HG02571 (cell line): ENCODE results near the gene SLC5A9.
"Not testable (repeated sequence)": the region's sequence is repeated elsewhere in the genome, so short reads cannot be mapped to it uniquely, and the experiment has no call there.

Source experiments
- ATAC-seq: cut with Tn5 transposase; IDR thresholded peaks from one replicate; pipeline ENCODE4 v1.9.1; 2021; ENCODE audit warnings: mild to moderate bottlenecking, moderate library complexity; ENCODE audit not compliant: unreplicated experiment

The SLC5A9 gene

GRCh38 chr1:48213462-48213861 is 9.1 kb upstream of the SLC5A9 start:
- not testable (repeated sequence) for ATAC-seq

DNA sequence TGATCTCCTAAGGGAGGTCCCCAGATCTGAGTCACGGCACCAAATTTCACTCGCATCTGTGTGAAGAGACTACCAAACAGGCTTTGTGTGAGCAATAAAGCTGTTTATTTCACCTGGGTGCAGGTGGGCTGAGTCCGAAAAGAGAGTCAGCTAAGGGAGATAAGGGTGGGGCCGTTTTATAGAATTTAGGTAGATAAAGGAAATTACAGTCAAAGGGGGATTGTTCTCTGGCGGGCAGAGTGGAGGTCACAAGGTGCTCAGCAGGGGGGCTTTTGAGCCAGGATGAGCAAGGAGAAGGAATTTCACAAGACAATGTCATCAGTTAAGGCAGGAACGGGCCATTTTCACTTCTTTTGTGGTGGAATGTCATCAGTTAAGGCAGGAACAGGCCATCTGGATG is 8.2 kb upstream of the SLC5A9 start:
- ATAC-seq: not testable (repeated sequence)

- no peak for ATAC-seq
Measured at GRCh38 chr1:48214820-48215219, 7.7 kb upstream of the SLC5A9 start.

- no peak for ATAC-seq
Measured at GRCh38 chr1:48215222-48215621, 7.3 kb upstream of the SLC5A9 start.

DNA sequence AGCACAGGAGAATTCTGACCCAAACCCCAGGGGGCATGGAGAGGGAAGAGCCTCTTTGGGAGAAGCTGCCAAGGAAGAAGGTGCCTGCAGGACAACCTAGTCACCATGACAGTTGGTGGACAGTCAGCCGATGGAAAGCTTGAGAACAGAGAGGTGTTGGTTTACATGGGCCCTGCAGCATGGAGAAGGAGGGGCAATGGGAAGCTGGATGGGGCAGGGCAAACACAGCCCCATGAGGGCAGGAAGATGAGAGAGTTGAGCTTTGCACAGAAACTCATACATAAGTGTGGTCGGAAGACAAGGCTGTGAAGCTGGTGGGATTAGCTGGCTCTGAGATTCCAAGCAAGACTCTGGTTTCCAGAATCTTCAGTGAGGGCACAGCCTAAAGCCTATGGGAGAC is 6.6 kb upstream of the SLC5A9 start:
- no peak for ATAC-seq

DNA sequence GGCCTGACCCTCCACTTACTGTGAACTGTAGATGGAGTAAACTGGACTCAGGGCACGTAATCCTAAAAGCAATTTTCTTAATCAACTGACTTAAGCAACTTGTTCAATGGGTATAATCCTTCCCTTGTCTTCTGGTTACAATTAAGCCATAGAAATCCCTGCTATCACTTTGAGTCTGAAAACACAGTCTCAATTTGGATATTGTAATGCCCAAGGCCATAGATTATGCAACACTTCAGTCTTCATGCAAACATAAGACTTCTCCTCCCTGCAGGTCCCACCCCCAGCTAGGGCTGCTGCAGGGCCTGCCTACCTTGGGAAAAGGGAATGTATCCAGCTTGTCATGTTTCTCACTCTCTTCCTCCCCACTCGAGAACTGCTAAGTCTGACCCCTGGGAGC is 6.2 kb upstream of the SLC5A9 start:
- no peak for ATAC-seq

DNA sequence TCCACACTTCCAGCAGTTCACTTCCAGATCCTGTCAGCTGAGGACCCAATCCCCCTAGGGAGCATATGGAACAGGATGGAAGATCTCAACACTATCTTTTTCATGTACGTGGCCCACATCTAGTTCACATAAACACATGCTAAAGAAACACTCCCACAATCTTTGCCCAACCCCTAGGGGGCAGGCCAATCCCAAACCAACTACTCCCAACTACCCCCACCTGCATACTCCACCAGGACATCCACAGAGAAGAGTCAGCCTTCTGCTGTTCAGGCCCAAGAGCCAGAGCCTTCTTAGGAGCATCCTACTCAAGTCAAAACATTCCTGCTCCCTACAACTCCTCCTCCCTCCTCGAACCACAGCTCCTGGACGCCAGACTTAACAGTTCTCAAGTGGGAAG is 5.6 kb upstream of the SLC5A9 start:
- ATAC-seq: no peak

DNA sequence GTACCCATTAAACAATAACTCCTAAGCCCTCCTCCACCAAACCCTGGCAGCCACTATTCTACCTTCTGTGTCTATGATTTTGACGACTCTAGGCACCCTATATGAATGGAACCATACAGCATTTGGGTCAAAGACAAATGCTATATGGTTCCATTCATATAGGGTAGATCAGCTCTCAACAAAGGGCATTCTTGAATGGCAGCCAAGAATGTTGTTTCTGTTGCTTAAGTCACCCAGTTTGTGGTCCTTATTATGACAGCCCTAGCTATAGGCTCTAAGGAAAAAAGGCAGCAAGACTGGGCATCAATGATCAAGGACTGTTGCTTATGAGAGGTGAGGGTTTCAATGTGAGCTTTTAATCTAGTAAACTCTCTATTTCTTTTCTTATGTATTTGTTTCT is 4.7 kb upstream of the SLC5A9 start:
- ATAC-seq: no peak

GRCh38 chr1:48219803-48220202 is 2.7 kb upstream of the SLC5A9 start:
- no peak for ATAC-seq

GRCh38 chr1:48221122-48221521 is 1.4 kb upstream of the SLC5A9 start:
- ATAC-seq: no peak

DNA sequence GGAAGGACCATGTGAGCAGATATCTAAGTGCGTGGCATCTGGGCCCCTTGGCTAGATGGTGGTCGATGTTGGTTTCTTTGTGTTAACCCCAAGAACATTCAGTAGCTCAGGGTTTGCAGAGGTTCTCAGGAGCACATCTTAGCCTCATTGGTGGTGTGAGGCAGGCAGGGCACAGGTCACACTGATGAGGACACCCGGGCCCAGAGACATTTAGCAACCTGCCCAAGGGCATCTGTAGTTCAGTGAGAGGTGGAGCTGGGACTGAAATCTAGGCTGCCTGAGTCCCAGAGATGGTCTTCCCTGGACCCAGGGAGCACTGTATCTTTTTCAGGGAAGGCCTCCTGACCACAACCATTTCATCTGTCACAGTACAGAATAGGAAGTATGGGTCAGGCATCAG is 859 bp upstream of the SLC5A9 start:
- no peak for ATAC-seq

GRCh38 chr1:48223366-48224240 is 1.1 kb downstream of the SLC5A9 start:
- ATAC-seq: no peak

GRCh38 chr1:48224791-48225190 is 2.3 kb downstream of the SLC5A9 start:
- ATAC-seq: no peak

DNA sequence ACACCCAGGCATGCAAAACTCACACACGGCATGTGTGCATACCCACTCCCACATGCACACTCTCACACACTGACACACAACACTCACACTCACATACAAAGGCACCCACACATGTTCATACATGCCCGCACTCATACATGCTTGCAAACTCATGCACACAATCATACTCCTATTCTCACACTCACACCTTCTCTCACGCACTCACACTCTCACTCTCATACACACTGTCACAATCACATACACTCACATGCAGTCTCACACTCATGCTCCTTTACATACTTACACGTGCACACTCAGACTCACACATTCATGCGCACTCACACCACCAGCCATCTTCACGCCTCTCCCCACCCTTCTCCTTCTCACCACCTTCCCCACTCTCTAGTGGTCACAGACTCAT is 3.1 kb downstream of the SLC5A9 start:
- no peak for ATAC-seq

- ATAC-seq: no peak
Measured at GRCh38 chr1:48227165-48228013, 4.9 kb downstream of the SLC5A9 start.

GRCh38 chr1:48228156-48228555 is 5.6 kb downstream of the SLC5A9 start:
- no peak for ATAC-seq

DNA sequence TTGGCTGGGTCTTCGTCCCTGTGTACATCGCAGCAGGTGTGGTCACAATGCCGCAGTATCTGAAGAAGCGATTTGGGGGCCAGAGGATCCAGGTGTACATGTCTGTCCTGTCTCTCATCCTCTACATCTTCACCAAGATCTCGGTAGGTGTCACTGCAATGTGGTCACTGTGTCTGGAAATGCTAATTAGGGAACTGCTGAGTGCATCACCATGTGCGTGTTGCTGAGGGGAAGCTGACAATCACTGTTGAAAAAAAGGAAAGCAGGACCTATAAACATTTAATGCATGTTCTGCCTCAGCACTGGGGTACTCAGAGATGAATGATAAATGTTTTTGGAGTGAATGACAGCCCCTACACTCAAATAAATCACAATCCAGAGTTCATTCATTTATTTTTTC is 6.8 kb downstream of the SLC5A9 start:
- no peak for ATAC-seq

- ATAC-seq: no peak
Measured at GRCh38 chr1:48230236-48230635, 7.7 kb downstream of the SLC5A9 start.

DNA sequence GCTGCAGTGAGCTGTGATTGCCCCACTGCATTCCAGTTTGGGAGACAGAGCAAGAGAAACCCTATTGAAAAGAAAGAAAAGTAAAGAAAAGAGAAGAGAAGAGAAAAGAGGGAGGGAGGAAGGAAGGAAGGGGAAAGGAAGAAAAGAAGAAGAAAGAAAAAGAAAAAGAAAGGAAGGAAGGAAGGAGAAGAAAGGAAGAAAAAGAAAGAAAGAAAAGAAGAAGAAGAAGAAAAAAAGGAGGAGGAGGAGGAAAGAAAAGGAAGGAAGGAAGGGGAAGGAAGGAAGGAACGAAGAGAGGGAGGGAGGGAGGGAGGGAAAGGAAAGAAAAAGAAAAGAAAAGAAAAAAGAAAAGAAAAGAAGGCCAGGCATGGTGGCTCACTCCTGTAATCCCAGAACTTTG is 10.2 kb downstream of the SLC5A9 start:
- ATAC-seq: no peak

DNA sequence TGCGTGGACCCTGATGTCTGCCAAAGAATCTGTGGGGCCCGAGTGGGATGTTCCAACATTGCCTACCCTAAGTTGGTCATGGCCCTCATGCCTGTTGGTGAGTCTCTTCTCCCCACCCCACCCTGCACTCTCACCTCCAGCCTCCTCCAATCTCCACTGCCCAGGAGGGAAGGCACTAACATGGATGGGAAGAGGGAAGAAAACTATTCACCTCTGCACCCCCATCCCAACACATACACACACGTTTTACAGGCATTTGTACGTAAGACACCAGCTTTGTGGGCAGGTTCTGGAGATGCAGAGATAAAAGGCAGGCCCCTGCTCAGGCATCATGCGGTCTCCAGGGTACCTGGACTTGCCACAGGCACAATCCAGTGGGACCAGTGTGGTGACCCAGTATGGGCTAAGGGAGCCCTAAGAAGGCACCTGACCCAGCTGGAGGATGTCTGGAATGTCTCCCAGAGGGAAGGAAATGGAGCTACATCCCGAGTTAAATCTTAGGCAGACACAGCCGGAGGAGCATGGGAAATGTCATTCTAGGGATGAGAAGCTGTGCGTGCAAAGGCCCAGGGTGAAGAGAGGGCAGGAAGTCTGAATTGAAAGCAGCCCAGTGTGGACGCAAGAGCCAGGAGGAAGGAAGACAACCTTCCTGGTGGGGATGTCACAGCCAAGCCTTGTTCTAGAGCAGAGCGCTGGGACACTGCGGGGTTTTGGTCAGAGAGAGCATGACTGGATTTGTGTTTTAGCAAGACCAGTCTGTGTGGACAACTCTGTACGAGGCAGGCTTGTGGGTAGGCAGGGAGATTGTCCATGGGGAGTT is 11.4 kb downstream of the SLC5A9 start:
- ATAC-seq: no peak

GRCh38 chr1:48235652-48236051 is 13.1 kb downstream of the SLC5A9 start:
- ATAC-seq: no peak
